Activated T-helper 9 cell treated with anti-CD3 and anti-CD28 coated beads, Interleukin-2, amount 50 U/mL, for 16 hours (primary cell): ENCODE data around the gene NOX1.

ENCODE experiments used
- DNase-seq: peaks from one replicate; pipeline ENCODE4 v3.0.0-alpha.2; 2020; ENCODE audit warnings: low read depth

Gene NOX1

GRCh38 chrX:100874325-100874724, at the start of gene NOX1:
TSS of gene NOX1 (minus strand) at chrX:100874359. CDS start at chrX:100874139, 220 bp downstream.
- DNase-seq = no peak

- no peak for DNase-seq
Measured at GRCh38 chrX:100915562-100915961, 41.4 kb upstream of the NOX1 start.

GRCh38 chrX:100913111-100913510, 39.0 kb upstream of the NOX1 start:
- no peak for DNase-seq

- DNase-seq = no peak
Measured at GRCh38 chrX:100911731-100912130, 37.6 kb upstream of the NOX1 start.

- no peak for DNase-seq
Measured at GRCh38 chrX:100905620-100906019, 31.5 kb upstream of the NOX1 start.

- no peak for DNase-seq
Measured at GRCh38 chrX:100904433-100904832, 30.3 kb upstream of the NOX1 start.

GRCh38 chrX:100895365-100896075, 21.4 kb upstream of the NOX1 start:
- no peak for DNase-seq

GRCh38 chrX:100883654-100884053, 9.5 kb upstream of the NOX1 start:
- no peak for DNase-seq

GRCh38 chrX:100880368-100880767, 6.2 kb upstream of the NOX1 start:
- DNase-seq = no peak

GRCh38 chrX:100871594-100872560, 2.3 kb downstream of the NOX1 start:
- no peak for DNase-seq

GRCh38 chrX:100870527-100870926, 3.6 kb downstream of the NOX1 start:
- DNase-seq = no peak

- no peak for DNase-seq
Measured at GRCh38 chrX:100868273-100868672, 5.9 kb downstream of the NOX1 start.

GRCh38 chrX:100864657-100865391, 9.3 kb downstream of the NOX1 start:
- DNase-seq = no peak

- DNase-seq = no peak
Measured at GRCh38 chrX:100863326-100863864, 10.8 kb downstream of the NOX1 start.

GRCh38 chrX:100852810-100853209, 21.3 kb downstream of the NOX1 start:
- no peak for DNase-seq

GRCh38 chrX:100850317-100850716, 23.8 kb downstream of the NOX1 start:
- DNase-seq = no peak

- DNase-seq = no peak
Measured at GRCh38 chrX:100831219-100831946, 42.8 kb downstream of the NOX1 start.

GRCh38 chrX:100830547-100830946, 43.6 kb downstream of the NOX1 start:
- no peak for DNase-seq

GRCh38 chrX:100830143-100830542, 44.0 kb downstream of the NOX1 start:
- DNase-seq = no peak

GRCh38 chrX:100829730-100830129, 44.4 kb downstream of the NOX1 start:
- no peak for DNase-seq
